Omental fat pad (tissue), 4 donors: Measurements from ENCODE around the gene ERCC1. TPM values are rescaled to one million over a fixed set of nuclear protein-coding genes. Genes with fewer than 3 reads are reported as not detected.

Experiments used
- ATAC-seq: fragments of 150-250 bp; one replicate; pipeline ENCODE4 v1.9.1; 2016; ENCODE audit warnings: mild to moderate bottlenecking, moderate library complexity; ENCODE audit not compliant: low FRiP score
- DNase-seq: peaks from one replicate; pipeline ENCODE4 v3.0.0-alpha.2; 2019; ENCODE audit warnings: low spot score
- total RNA-seq, 4 donors: library from RNA; depleted of rRNA; stranded (reverse); fragments of >200 nt; gene quantifications; one replicate each; pipeline ENCODE4 v1.1.0, GENCODE V29; 2016
- TF ChIP-seq, protein P1 (sequence below), 3 donors: fragments of 450-650 bp; IDR thresholded peaks; one replicate each; pipeline ENCODE4 v1.5.1; 2016 to 2017; ENCODE audit warnings: antibody characterized with exemption in 3 of 3, mild to moderate bottlenecking in 3 of 3, moderate library complexity in 2 of 3

ERCC1 gene
- total RNA-seq, 4 donors from 2014 or later, result 63.7 to 93.8 (median 76.5) TPM

DNA sequence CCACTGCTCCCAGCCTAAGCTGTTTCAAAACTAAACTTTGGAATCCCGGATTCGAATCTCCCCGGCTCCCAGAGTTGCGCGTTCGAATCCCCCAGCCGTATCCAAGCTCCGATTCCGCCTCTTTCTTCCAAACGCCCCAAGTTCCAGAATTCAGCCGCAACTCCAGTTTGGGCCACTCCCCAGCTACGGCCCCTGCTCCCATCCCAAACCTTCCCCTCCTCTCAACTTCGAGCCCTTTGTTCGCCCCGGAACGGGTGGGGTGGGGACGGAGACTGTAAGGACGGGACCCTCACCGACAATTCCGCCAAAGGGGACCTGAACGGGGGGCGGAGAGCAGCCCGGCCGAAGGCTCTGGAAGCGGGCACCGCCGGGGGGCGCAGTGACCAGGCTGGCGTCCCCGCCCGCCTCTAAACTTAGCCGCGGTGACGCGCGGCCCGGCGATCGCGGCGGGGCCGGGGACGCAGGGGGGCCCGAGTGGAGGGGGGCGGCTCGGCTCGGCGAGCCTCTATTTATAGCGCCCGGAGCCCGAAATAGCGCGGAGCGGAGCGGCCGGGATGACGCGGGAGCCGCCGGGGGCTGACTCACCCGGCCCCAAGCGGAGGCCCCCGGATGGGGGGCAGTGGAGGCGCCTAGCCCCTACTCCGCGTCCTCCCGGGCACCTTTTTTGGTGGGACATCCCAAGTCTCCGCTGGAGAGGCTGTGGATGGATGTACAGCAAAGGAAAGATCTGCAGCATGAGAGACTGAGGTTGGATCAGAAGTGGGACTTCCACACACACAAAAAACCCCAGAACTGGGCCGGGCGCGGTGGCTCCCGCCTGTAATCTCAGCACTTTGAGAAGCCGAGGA is 4.9 kb upstream of the ERCC1 start:
- peak; percentile 44 for ATAC-seq
- no peak for DNase-seq

DNA sequence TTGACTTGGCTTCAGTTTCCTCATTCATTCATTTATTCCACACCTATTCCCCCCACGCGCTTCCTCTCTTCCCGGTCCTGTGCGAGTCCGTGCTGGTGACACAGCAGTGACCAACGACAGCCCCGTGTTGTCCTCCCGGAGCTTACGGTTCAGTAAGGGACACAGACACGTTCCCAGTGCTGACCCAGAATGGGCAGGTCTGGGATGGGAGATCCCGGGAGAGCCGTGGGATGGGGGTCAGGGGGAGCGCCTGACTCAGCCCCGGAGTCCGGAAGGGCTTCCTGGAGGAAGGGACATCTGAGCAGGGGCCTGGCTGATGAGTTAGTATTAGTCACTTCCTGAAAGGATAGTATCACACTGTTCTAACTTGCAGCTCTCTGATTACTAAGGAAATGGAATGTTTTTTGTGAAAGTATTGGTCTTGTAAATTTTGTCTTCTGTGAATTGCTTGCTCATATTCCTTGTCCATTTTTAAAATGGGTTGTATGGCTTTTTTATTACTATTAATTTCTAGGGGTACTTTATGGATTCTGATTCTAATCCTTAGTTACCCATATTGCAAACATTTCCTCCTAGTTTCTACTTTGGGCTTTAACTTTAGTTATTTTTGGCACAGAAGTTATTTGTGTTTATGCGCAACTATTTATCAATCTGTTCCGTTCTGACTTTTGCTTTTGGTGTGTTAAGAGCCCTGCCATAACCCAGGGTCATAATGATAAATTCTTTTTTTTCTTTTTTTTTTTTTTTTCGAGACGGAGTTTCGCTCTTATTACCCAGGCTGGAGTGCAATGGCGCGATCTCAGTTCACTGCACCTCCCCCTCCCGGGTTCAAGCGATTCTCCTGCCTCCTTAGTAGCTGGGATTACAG is 708 bp upstream of the ERCC1 start:
- DNase-seq (no peak), ATAC-seq (peak; percentile 82)
- TF ChIP-seq, protein P1, sequence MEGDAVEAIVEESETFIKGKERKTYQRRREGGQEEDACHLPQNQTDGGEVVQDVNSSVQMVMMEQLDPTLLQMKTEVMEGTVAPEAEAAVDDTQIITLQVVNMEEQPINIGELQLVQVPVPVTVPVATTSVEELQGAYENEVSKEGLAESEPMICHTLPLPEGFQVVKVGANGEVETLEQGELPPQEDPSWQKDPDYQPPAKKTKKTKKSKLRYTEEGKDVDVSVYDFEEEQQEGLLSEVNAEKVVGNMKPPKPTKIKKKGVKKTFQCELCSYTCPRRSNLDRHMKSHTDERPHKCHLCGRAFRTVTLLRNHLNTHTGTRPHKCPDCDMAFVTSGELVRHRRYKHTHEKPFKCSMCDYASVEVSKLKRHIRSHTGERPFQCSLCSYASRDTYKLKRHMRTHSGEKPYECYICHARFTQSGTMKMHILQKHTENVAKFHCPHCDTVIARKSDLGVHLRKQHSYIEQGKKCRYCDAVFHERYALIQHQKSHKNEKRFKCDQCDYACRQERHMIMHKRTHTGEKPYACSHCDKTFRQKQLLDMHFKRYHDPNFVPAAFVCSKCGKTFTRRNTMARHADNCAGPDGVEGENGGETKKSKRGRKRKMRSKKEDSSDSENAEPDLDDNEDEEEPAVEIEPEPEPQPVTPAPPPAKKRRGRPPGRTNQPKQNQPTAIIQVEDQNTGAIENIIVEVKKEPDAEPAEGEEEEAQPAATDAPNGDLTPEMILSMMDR (IDR thresholded peaks at IDR 0.05), result no peak

More for the DNA sequence above, 4.9 kb upstream of the ERCC1 start:
- TF ChIP-seq, protein P1 (IDR thresholded peaks at IDR 0.05), result no peak

DNA sequence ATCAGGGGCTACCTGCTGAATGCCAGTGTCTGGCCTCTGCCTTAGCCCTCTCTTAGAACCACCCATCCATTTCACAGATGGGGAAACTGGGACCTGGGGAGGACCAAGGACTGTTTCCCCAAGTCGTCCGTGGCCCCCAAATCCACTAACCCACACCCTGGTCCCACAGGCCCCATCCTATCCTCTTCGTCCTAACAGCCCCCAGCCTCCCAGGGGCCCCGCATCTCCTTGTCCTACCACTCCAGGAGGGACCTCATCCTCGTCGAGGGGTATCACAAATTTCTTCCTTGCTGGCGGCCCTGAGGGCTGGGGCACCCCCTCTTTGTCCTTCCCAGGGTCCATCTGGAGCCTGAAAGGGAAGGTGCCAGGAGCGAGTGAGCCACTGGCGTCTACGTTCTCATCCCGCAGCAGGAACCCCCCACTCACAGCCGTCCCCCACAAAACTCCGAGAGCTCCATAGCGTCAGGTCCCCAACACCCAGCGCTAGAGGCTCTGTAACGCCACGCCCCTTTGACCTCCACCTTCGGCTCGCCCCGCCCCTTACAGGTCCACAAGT is 606 bp downstream of the ERCC1 start:
- ATAC-seq (no peak), DNase-seq (no peak)
- TF ChIP-seq, protein P1 (IDR thresholded peaks at IDR 0.05), result no peak

DNA sequence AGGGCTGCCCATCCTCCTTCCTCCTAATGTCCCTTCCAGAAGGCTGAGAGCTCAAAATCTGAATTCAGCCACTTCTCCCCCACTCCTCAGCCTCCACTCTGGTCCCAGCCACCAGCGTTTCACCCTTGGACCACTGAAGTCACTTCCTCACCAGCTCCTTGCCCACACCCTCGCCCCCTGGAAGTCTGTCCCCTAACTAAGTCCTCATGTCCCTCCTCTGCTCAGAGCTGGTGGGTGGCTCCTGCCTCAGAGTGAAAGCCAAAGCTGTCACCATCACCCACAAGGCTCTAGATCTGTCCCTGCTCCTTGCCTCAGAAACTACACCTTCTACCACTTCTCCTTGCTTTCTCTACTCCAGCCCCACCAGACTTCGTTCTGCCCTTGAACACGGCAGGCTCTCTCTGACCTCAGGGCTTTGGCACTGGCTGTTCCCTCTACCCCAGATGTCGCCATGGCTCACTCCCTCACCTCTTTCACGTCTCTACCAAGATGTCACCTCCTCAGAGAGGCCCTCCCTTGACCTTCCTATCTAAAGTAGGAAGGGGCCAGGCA is 1.7 kb downstream of the ERCC1 start:
- ATAC-seq (no peak), DNase-seq (no peak)
- TF ChIP-seq, protein P1 (IDR thresholded peaks at IDR 0.05), result no peak

DNA sequence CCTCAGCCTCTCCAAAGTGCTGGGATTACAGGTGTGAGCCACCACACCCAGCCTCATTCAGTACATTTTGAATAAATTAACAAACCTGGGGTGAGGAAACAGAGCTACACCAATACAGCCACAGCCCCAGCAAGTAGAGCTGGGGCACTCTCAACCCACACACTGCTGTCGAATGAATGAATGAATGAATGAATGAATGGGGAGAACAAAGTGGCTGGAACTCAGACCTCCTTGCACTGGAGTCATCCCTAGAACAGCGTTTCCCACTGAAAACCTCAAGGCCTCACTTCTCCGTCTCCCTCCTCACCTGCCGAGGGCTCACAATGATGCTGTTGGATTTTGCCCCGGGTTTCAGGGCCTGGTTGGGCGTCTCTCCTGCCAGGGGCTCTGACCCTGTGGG is 2.8 kb downstream of the ERCC1 start:
- TF ChIP-seq, protein P1 (IDR thresholded peaks at IDR 0.05), result no peak
- no peak for ATAC-seq
- DNase-seq, result no peak

DNA sequence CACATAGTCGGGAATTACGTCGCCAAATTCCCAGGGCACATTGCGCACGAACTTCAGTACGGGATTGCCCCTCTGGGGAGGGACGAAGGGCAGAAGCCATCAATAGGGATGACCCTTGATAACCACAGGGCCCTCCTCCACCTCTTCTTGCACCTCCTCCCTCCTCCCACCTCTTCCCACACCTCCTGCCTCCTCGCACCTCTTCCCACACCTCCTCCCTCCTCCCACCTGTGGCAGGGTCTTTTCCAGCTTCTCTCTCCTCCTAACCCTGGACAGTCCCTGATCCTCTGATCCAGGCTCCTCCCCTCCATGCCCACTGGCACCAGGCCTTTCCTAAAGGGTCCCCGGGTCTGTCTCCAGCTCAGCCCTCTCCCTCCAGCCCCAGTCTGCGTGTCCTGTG is 3.4 kb downstream of the ERCC1 start:
- ATAC-seq (no peak), DNase-seq (no peak)
- TF ChIP-seq, protein P1 (IDR thresholded peaks at IDR 0.05), result no peak
